Measurements from ENCODE around the gene MED13L. TPM values are rescaled to one million over a fixed set of nuclear protein-coding genes. Genes with fewer than 3 reads are reported as not detected.

Gene MED13L
- polyA plus RNA-seq, 2 donors = 15.0 to 16.8 TPM

DNA sequence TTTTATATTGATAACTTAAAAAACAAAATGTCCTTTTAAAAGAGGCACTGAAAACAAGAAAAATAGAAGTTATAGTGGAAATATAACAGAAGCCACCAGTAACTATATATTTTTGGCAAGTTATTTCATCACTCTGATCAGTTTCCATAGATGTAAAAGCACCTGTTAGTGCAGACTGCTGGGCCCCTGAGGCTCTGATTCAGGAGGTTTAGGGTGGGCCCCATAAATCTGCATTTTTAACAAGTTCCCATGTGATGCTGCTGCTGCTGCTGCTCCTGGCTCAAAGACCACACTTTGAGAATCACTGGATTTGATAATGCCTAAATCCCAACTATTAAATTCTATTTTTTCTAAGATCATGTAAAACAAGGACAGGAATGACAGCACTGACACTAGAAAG, 251.1 kb downstream of the MED13L start:
- H3K4me1 ChIP-seq (ENCODE audit: control insufficient read depth in 2 of 2, insufficient read depth in 2 of 2, low read length in 1 of 2) = peaks cover 0 to 3% of the 10 kb centered on the region in 2 donors

GRCh38 chr12:116024769-116025168, 252.7 kb downstream of the MED13L start:
- Histone ChIP-seq H3K9me3 (ENCODE audit: control insufficient read depth in 2 of 2, insufficient read depth in 1 of 2, low read depth in 1 of 2, low read length in 1 of 2) (no peaks in the 10 kb centered on the region), H3K4me1 (ENCODE audit: control insufficient read depth in 2 of 2, insufficient read depth in 2 of 2, low read length in 1 of 2) (peaks cover 0 to 3% of the 10 kb centered on the region in 2 donors), H3K36me3 (ENCODE audit: control insufficient read depth in 2 of 2, insufficient read depth in 2 of 2, low read length in 1 of 2) (no peaks in the 10 kb centered on the region), H3K4me3 (ENCODE audit: low read depth in 1 of 2, low read length in 2 of 2) (no peak overlapping the region), H3K27me3 (ENCODE audit: control insufficient read depth in 1 of 2, insufficient read depth in 2 of 2, low read length in 2 of 2) (no peaks in the 10 kb centered on the region), H3K27ac (ENCODE audit: low read depth in 2 of 2, low read length in 1 of 2) (no peak overlapping the region)
- 75 to 85% methylated on average over 2 of the region's 2 CpGs for WGBS, 2 donors

More for the DNA sequence above, 251.1 kb downstream of the MED13L start:
- no peaks in the 10 kb centered on the region for H3K9me3 ChIP-seq (ENCODE audit: control insufficient read depth in 2 of 2, insufficient read depth in 1 of 2, low read depth in 1 of 2, low read length in 1 of 2)
- no peak overlapping the region for H3K27ac ChIP-seq (ENCODE audit: low read depth in 2 of 2, low read length in 1 of 2)
- no peaks in the 10 kb centered on the region for H3K36me3 ChIP-seq (ENCODE audit: control insufficient read depth in 2 of 2, insufficient read depth in 2 of 2, low read length in 1 of 2)
- H3K27me3 ChIP-seq (ENCODE audit: control insufficient read depth in 1 of 2, insufficient read depth in 2 of 2, low read length in 2 of 2) = no peaks in the 10 kb centered on the region
- no peak overlapping the region for H3K4me3 ChIP-seq (ENCODE audit: low read depth in 1 of 2, low read length in 2 of 2)

DNA sequence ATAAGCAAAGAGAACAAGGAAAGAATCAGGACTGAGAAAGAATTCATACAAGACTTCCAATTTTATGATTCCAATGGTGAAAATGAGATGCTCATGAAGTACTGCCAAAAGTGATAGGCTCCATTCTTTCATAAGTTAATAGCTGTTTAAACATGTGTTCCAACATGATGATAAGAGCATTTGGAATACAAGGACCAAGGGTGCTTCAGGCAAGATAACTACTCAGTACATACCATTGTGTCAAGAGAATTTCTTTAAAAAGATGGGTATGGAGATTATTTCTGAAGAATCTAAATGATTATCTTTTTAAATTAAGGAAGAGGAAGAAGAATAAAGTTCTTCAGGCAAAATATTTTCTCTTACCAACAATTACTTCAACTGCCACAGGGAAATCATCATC, 258.1 kb downstream of the MED13L start:
- H3K4me3 ChIP-seq (ENCODE audit: low read depth in 1 of 2, low read length in 2 of 2) = no peak overlapping the region
- peaks cover 0 to 3% of the 10 kb centered on the region in 2 donors for H3K4me1 ChIP-seq (ENCODE audit: control insufficient read depth in 2 of 2, insufficient read depth in 2 of 2, low read length in 1 of 2)
- H3K27ac ChIP-seq (ENCODE audit: low read depth in 2 of 2, low read length in 1 of 2) = no peak overlapping the region
- H3K9me3 ChIP-seq (ENCODE audit: control insufficient read depth in 2 of 2, insufficient read depth in 1 of 2, low read depth in 1 of 2, low read length in 1 of 2) = no peaks in the 10 kb centered on the region
- peaks cover 6 to 9% of the 10 kb centered on the region in 2 donors for H3K36me3 ChIP-seq (ENCODE audit: control insufficient read depth in 2 of 2, insufficient read depth in 2 of 2, low read length in 1 of 2)
- H3K27me3 ChIP-seq (ENCODE audit: control insufficient read depth in 1 of 2, insufficient read depth in 2 of 2, low read length in 2 of 2) = no peaks in the 10 kb centered on the region

DNA sequence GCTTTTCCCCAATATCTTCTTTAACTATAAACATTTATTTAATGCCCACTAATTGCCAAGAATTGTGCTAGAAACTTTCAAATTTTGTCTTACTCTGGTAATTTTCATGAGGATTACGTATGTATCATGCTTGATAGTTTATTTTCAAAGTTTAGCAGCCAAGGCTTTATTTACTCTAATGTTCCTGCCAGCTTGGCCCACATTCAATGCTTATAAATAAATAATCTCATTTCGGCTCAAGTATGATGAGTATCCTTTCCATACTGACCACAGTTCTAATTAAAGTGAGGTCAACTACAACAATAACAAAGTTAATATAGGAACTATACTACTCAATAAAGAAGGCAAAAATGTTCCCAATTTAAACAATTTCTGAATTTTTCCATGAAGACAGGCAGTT, 259.2 kb downstream of the MED13L start:
- no peaks in the 10 kb centered on the region for H3K9me3 ChIP-seq (ENCODE audit: control insufficient read depth in 2 of 2, insufficient read depth in 1 of 2, low read depth in 1 of 2, low read length in 1 of 2)
- no peak overlapping the region for H3K4me3 ChIP-seq (ENCODE audit: low read depth in 1 of 2, low read length in 2 of 2)
- peaks cover 0 to 3% of the 10 kb centered on the region in 2 donors for H3K4me1 ChIP-seq (ENCODE audit: control insufficient read depth in 2 of 2, insufficient read depth in 2 of 2, low read length in 1 of 2)
- no peak overlapping the region for H3K27ac ChIP-seq (ENCODE audit: low read depth in 2 of 2, low read length in 1 of 2)
- 43 to 50% methylated on average over 2 of the region's 2 CpGs for WGBS, 2 donors
- peaks cover 6 to 9% of the 10 kb centered on the region in 2 donors for H3K36me3 ChIP-seq (ENCODE audit: control insufficient read depth in 2 of 2, insufficient read depth in 2 of 2, low read length in 1 of 2)
- no peaks in the 10 kb centered on the region for H3K27me3 ChIP-seq (ENCODE audit: control insufficient read depth in 1 of 2, insufficient read depth in 2 of 2, low read length in 2 of 2)

DNA sequence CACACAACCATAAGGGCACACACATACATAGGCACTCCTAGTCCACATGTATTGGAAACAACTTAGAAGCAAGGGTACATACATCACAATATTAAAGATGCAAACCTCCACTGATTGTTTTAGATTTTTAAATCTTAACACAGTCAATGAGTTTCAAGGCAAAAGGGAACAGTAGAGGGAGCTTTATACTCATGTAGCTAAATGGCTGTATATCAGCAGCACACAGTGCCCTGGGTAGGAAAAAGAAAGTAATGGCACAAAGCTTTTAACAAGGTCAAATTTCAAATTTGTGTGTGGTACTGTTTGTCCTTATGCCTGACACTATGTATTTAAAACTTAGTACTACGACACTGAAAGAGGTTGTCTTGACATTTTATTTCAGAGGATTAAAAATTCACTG, 262.0 kb downstream of the MED13L start:
- 40 to 55% methylated on average over 1 of the region's 1 CpG for WGBS, 2 donors
- Histone ChIP-seq H3K4me3 (ENCODE audit: low read depth in 1 of 2, low read length in 2 of 2) (no peak overlapping the region), H3K36me3 (ENCODE audit: control insufficient read depth in 2 of 2, insufficient read depth in 2 of 2, low read length in 1 of 2) (peaks cover 11 to 17% of the 10 kb centered on the region in 2 donors), H3K4me1 (ENCODE audit: control insufficient read depth in 2 of 2, insufficient read depth in 2 of 2, low read length in 1 of 2) (no peaks in the 10 kb centered on the region), H3K27me3 (ENCODE audit: control insufficient read depth in 1 of 2, insufficient read depth in 2 of 2, low read length in 2 of 2) (no peaks in the 10 kb centered on the region), H3K27ac (ENCODE audit: low read depth in 2 of 2, low read length in 1 of 2) (no peak overlapping the region), H3K9me3 (ENCODE audit: control insufficient read depth in 2 of 2, insufficient read depth in 1 of 2, low read depth in 1 of 2, low read length in 1 of 2) (no peaks in the 10 kb centered on the region)

- WGBS, 2 donors = 91 to 96% methylated on average over 3 of the region's 3 CpGs
- H3K4me3 ChIP-seq (ENCODE audit: low read depth in 1 of 2, low read length in 2 of 2) = no peak overlapping the region
- no peaks in the 10 kb centered on the region for H3K27me3 ChIP-seq (ENCODE audit: control insufficient read depth in 1 of 2, insufficient read depth in 2 of 2, low read length in 2 of 2)
- no peaks in the 10 kb centered on the region for H3K4me1 ChIP-seq (ENCODE audit: control insufficient read depth in 2 of 2, insufficient read depth in 2 of 2, low read length in 1 of 2)
- H3K27ac ChIP-seq (ENCODE audit: low read depth in 2 of 2, low read length in 1 of 2) = no peak overlapping the region
- H3K9me3 ChIP-seq (ENCODE audit: control insufficient read depth in 2 of 2, insufficient read depth in 1 of 2, low read depth in 1 of 2, low read length in 1 of 2) = no peaks in the 10 kb centered on the region
- peaks cover 16 to 23% of the 10 kb centered on the region in 2 donors for H3K36me3 ChIP-seq (ENCODE audit: control insufficient read depth in 2 of 2, insufficient read depth in 2 of 2, low read length in 1 of 2)
Observed at GRCh38 chr12:116012757-116013156, 264.7 kb downstream of the MED13L start.

GRCh38 chr12:116011217-116011616, 266.3 kb downstream of the MED13L start:
- Histone ChIP-seq H3K27ac (ENCODE audit: low read depth in 2 of 2, low read length in 1 of 2) (no peak overlapping the region), H3K4me3 (ENCODE audit: low read depth in 1 of 2, low read length in 2 of 2) (no peak overlapping the region), H3K9me3 (ENCODE audit: control insufficient read depth in 2 of 2, insufficient read depth in 1 of 2, low read depth in 1 of 2, low read length in 1 of 2) (no peaks in the 10 kb centered on the region), H3K36me3 (ENCODE audit: control insufficient read depth in 2 of 2, insufficient read depth in 2 of 2, low read length in 1 of 2) (peaks cover 13 to 23% of the 10 kb centered on the region in 2 donors), H3K4me1 (ENCODE audit: control insufficient read depth in 2 of 2, insufficient read depth in 2 of 2, low read length in 1 of 2) (no peaks in the 10 kb centered on the region), H3K27me3 (ENCODE audit: control insufficient read depth in 1 of 2, insufficient read depth in 2 of 2, low read length in 2 of 2) (no peaks in the 10 kb centered on the region)
- WGBS, 2 donors = 94 to 96% methylated on average over 3 of the region's 3 CpGs

GRCh38 chr12:116010467-116010866, 267.0 kb downstream of the MED13L start:
- 94 to 98% methylated on average over 3 of the region's 3 CpGs for WGBS, 2 donors
- Histone ChIP-seq H3K27me3 (ENCODE audit: control insufficient read depth in 1 of 2, insufficient read depth in 2 of 2, low read length in 2 of 2) (no peaks in the 10 kb centered on the region), H3K4me1 (ENCODE audit: control insufficient read depth in 2 of 2, insufficient read depth in 2 of 2, low read length in 1 of 2) (no peaks in the 10 kb centered on the region), H3K9me3 (ENCODE audit: control insufficient read depth in 2 of 2, insufficient read depth in 1 of 2, low read depth in 1 of 2, low read length in 1 of 2) (no peaks in the 10 kb centered on the region), H3K27ac (ENCODE audit: low read depth in 2 of 2, low read length in 1 of 2) (no peak overlapping the region), H3K4me3 (ENCODE audit: low read depth in 1 of 2, low read length in 2 of 2) (no peak overlapping the region), H3K36me3 (ENCODE audit: control insufficient read depth in 2 of 2, insufficient read depth in 2 of 2, low read length in 1 of 2) (peaks cover 16 to 23% of the 10 kb centered on the region in 2 donors)

DNA sequence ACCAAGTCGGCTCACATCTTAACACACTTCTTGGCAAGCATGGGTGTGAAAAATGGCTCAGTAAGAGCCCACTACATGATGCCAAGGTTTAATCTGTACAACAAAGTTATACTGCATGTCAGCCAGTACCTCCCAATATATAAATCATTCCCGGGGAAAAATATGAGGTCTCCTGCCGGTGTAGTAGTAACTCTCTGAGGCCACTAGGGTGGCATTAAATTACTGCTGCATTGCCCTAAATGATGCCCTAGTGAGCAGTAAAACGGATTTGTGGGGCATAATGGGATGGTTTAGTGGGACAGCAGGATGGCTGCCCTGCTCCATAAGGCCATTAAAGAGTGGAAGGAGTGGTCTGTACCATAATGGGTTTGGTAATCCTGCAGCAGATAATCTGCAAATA, 267.7 kb downstream of the MED13L start:
- WGBS, 2 donors = 81 to 84% methylated on average over 4 of the region's 4 CpGs
- Histone ChIP-seq H3K9me3 (ENCODE audit: control insufficient read depth in 2 of 2, insufficient read depth in 1 of 2, low read depth in 1 of 2, low read length in 1 of 2) (no peaks in the 10 kb centered on the region), H3K27me3 (ENCODE audit: control insufficient read depth in 1 of 2, insufficient read depth in 2 of 2, low read length in 2 of 2) (no peaks in the 10 kb centered on the region), H3K4me1 (ENCODE audit: control insufficient read depth in 2 of 2, insufficient read depth in 2 of 2, low read length in 1 of 2) (no peaks in the 10 kb centered on the region), H3K4me3 (ENCODE audit: low read depth in 1 of 2, low read length in 2 of 2) (no peak overlapping the region), H3K27ac (ENCODE audit: low read depth in 2 of 2, low read length in 1 of 2) (no peak overlapping the region), H3K36me3 (ENCODE audit: control insufficient read depth in 2 of 2, insufficient read depth in 2 of 2, low read length in 1 of 2) (peaks cover 16 to 23% of the 10 kb centered on the region in 2 donors)

DNA sequence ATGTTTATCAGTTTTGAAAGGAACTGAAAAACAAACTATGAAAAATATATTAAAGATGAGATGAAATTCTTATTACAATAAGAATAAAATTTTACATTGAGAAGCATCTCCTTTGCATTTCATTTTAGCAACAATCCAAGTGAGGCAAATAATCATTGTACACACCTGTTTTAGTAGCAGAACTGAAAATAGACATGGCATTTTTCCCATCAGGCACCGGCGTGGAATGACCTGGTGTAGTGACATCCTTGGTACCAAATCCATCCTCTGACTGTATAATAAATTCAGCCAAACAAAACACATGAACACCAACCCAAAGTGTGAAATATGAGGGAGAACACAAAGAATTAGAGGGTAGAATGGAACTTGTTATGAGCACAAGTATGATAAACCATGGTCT, 271.4 kb downstream of the MED13L start:
- H3K4me1 ChIP-seq (ENCODE audit: control insufficient read depth in 2 of 2, insufficient read depth in 2 of 2, low read length in 1 of 2) = no peaks in the 10 kb centered on the region
- no peaks in the 10 kb centered on the region for H3K27me3 ChIP-seq (ENCODE audit: control insufficient read depth in 1 of 2, insufficient read depth in 2 of 2, low read length in 2 of 2)
- H3K4me3 ChIP-seq (ENCODE audit: low read depth in 1 of 2, low read length in 2 of 2) = no peak overlapping the region
- H3K9me3 ChIP-seq (ENCODE audit: control insufficient read depth in 2 of 2, insufficient read depth in 1 of 2, low read depth in 1 of 2, low read length in 1 of 2) = no peaks in the 10 kb centered on the region
- 92 to 94% methylated on average over 2 of the region's 2 CpGs for WGBS, 2 donors
- H3K27ac ChIP-seq (ENCODE audit: low read depth in 2 of 2, low read length in 1 of 2) = no peak overlapping the region
- peaks cover 9 to 12% of the 10 kb centered on the region in 2 donors for H3K36me3 ChIP-seq (ENCODE audit: control insufficient read depth in 2 of 2, insufficient read depth in 2 of 2, low read length in 1 of 2)
